Activated CD4-positive, alpha-beta T cell treated with anti-CD3 and anti-CD28 coated beads, Interleukin-10, Interleukin-2, amounts not matched to agents 100 ng/mL and 50 ng/mL, durations not matched to agents 16 hours and 8 hours (primary cell): ENCODE data around the gene ABCA13.

Experiments
- DNase-seq: peaks from one replicate; pipeline ENCODE4 v3.0.0-alpha.2; 2020

ABCA13 gene

DNA sequence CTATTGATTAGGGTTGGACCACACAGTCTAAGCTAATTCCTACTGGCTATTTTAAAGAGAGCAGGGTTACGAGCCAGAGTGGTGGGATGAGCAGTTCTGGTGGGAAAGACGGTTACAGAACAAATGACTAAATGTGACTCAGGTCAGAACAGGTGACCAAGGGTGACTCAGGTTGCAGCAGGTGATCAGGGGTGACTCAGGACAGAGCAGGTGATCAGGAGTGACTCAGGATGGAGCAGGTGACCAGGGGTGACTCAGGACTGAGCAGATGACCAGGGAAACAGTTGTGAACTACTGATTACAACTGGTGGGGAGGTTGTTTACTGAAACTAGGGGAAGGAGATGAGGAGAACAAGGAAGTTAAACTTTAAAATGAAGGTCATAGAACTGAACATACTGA is 366.3 kb downstream of the ABCA13 start:
- no peak for DNase-seq

DNA sequence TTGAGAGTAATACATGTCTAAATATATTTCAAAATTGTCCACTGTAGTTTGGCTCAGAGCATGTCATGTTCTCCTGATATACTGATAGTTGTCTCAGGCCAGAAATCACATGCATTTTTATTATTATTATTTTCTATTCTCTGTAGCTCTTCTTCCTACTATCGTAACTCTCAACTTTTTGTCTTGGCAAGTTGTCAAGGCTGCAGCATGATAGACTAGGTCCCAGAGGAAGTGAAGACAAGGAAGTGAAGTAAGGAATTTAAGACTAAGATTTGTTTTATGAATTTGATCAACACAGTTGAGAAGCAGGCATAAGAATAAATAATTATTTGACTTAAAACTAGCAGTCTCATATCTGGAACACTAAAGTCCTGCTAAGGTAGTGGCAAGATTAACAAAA is 369.5 kb downstream of the ABCA13 start:
- DNase-seq: no peak

DNA sequence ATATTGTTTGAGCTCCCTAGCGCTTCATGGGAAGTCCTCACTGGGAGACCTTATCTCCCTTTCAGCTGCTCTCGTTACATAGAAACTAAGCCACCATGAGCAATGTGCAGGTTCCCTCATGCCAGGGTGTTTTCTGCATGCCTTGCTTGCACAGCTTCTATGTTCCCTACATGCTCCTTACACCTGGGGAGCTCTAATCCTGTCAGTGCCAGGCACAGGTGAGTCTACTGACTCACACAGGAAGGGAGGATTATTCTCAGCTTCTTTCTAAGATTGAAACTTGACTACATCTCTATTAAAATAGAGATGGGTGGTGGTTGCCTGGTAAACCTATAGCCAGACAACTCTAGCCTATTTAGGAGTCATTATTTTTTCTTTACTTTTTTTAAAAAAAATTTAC is 377.4 kb downstream of the ABCA13 start:
- no peak for DNase-seq

DNA sequence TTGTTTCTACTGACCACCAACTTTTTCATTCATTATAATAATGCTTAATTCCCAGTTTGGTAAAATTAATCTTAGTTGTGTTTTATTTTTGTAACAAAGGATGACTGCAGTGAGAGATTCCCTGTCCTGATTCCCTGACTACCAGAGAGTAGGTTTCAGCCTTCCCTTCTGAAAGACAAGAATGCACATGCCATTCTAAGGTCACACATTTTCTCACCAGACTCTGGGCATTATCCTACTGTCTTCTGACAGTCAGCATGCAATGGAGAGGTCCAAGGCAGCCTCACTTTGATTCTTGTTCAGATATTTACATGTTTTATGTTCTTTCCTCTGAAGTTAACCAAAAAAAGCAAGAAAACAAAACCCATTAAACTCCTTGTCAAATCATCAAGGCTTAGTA is 380.4 kb downstream of the ABCA13 start:
- DNase-seq: no peak

DNA sequence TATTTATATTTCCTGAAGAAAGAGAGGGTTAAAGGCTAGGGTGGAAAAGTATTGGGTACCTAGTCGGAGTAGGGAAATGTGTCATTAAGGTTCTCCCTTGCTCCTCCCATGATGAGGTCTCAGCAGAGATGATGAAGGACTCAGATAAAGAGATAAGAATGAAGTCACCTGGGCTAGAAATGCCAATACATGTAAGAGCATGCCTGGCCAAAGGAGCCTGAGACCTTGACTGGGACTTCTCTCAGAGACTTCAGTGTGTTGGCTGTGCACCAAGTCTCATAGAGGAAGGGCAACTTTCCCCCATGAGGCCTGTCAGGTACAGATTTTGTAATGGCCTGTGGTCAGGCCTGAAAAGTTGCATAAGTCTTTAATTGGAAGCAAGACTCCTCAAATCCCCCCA is 392.1 kb downstream of the ABCA13 start:
- DNase-seq: no peak

DNA sequence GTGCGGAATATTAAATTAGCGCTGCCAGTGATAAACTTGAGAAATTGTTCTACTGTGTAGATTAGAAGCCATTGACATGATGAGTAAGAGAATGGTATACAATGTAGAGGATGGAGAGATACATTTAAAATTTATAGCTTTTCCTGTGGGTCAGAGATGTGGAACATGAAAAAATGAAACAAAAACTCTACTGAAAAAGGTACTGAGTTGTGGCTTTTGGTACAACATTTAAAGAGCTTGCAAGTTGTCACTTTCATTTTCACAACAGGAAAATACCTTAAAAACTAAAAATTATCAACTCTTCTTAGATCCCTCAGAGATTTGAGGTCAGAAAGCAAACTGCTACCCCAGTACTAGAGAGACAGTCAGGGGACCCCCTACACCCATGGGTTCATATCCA is 404.3 kb downstream of the ABCA13 start:
- no peak for DNase-seq

DNA sequence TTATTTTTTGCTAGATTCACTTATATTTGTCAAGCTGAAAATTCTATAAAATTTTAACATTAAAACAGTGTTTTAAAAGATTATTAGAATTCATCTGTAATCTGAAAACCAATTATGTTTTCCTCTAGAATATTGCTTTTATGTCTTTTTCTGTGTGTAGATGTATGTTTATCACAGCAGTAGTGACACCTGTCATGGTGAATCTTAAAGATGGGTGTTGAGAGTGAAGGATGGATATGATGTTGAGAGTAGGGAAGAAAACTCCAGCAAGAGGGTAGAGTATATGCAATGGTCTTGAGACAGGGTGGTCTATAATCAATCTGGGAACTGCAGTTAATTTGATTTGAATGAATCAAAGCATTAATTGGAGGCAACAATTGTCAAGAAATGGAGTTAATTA is 416.2 kb downstream of the ABCA13 start:
- no peak for DNase-seq

DNA sequence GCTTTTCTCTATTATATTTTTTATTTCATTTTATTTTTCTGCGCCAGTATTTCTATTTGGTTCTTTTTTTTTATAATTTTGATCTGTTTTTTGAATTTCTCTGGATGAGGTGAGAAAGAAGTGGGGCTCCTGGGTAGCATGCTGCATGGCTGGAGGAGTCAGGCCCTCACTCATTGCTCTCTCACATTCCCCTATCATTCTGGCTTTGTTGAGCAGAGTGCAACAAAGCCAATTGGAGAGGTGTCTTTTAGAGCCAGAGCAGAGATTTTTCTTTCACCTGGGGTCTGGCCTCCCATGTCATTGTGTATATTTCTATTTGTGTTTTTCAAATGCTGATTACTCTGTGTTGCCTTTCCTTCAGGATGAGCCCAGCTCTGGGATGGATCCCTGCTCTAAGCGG is 423.1 kb downstream of the ABCA13 start:
- no peak for DNase-seq

DNA sequence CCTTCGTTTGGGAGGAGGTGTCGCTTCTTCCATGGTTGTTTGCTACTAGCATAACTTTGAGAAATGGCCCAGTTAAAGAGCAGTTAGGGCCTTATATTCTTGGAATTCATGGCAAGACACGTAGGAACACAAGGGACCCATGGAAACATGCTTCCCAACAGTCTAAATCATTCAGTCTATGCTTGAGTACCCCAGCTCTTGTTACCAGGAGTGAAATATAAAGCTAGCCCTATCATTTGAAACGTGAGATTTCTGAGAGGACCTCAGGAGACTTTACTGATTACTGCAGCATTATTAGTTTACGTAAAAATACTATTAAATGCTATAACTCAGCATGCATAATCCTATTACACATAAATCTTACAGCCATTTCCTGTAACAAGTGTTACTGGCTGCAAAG is 424.5 kb downstream of the ABCA13 start:
- DNase-seq: no peak

DNA sequence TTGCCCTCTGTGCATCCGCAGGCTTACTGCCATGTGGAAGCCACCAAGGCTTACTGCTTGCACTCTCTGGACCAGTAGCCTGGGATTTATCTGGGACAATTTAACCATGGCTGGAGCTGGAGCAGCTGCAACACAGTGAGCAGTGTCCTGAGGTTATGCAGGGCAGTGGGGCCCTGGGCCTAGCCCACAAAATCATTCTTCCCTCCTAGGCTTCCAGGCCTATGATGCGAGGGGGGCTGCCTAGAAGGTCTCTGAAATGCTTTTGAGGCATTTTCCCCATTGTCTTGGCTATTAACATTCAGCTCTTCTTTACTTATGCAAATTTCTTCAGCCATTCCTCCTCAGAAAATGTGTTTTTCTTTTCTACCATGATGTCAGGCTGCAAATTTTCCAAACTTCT is 439.4 kb downstream of the ABCA13 start:
- no peak for DNase-seq

DNA sequence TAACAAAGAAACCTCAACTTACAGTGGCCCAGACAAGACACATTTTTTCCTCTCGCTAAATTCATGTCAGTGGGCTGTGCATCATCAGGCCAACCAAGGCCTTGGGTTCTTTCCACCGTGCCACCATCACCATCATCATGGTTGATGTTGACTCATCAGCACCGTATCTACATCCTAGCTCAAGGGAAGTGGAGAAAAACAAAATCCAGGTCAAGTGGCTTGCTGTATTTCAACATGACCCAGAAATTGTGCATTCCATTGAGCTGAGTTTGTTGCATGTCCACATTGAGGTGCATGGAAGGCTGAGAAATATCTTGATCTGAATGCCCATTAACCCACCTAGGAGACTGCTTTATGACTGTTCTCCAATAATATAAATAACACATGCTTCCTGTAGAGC is 440.7 kb downstream of the ABCA13 start:
- DNase-seq: no peak

DNA sequence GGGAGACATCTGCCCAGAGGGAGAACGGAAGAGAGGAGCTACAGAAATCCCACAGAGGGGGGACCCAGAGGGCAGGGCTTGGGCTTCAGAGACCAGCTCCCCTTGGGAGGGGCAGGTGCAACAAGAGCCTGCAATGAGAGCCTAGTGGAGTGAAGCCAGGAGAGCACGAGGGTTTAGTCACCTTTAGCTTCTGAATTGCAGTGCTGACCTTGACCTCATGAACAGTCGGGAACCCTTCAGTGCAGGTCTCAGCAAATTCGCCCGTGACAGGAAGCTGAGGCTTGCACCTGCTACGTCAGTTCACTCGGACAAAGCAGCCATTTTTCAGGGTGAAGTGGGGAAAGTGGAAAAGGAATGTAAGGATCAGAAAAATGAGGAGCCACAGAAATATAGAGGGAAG is 446.2 kb downstream of the ABCA13 start:
- no peak for DNase-seq

DNA sequence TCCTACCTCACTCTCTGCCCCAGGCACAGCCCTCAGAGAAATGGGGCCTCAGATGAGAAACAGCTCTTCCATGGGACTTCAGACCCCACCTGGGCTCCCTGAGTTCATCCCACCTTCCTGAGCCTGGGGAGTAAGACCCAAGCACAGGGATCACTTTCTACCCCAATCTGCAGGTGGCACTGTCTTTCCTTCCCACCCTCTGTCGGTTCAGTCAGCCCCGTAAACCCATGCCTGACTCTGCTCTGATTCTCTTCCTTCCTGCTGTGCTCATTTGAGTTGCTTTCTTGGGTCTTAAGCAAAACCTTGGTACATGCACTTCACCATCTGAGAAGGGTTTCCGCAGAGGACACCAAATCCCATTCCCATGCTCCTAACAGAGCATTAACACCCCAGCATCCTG is 446.7 kb downstream of the ABCA13 start:
- no peak for DNase-seq

DNA sequence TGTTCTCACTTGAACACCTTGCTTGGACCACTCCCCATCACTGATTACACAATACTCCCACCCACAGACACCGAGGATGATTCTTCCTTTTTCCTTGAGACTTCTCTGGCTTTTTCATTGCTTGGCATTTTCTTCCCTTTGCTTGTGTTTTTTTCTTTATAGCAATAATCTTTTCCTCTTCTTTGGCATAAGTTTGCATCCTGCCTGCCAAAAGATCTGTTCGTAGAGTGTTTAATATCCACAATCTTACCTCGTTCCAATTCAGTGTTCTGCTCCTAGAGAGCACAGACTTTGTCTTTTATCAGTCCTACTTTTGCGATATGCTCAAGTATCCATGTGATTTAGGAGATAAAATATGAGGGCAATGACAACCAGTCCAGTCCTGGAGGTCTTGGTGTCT is 449.8 kb downstream of the ABCA13 start:
- no peak for DNase-seq

DNA sequence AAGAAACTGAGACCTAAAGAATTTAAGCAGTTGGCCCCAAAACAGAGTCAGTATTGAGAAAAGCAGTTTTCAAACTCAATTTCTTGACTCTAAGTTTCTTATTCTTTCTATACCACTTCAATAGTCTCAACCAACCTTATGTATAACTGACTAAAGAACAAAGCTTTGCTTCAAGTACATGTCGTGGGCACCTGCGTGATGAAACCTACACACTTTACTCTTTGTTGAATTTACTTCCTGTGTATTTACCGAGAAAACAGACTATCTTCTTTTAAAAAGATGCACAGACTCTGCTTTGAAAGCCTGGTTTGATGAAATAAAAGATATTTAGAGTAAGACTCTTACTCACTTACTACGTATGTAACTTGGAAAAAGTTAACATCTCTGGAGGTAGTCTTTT is 455.9 kb downstream of the ABCA13 start:
- DNase-seq: no peak

DNA sequence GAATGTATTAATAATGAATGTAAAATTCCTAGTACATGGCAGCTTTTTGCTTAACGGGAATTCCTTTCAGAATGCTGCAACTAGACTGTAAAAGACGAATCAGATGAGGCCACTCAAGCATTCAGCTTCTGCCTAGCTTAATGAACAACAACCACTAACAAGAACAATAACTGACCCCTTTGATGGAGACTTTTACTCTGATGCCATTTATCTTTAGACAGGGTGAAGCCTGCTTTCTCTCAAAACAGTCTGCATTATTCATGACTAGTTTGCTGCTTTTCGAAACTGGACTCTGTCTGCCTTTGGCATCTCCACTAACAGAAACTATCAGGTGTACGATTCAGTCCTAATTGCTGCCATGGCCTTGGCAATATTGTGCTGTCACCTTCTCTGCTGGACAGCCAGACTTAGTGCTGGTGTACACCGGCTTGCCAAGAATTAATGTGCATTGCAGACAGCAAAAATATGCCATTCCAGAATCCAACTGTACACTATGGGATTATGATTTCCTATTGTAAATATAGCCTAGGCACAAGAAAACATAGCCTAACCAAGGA is 457.6 kb downstream of the ABCA13 start:
- DNase-seq: no peak

DNA sequence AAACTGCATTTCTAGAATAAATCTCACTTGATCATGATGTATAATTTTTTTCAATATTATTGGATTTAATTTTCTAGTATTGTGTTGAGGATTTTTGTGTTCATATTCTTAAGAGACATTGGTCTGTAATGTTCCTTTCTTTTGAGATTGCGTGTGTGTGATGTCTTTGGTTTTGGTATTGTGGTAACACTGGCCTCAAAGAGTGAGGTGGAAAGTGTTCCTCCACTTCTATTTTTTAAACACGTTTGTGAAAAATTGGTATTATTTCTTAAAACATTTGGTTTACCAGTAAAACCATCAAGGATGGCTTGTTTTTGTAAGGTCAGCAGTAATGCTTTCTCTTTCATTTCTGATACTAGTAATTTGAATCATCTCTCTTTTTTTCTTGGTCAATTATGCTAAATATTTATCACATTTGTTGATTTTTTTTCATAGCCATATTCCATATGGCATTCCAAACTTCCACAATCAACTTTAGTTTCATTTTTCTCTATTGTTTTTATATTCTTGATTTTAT is 462.9 kb downstream of the ABCA13 start:
- peak; percentile 26 for DNase-seq

DNA sequence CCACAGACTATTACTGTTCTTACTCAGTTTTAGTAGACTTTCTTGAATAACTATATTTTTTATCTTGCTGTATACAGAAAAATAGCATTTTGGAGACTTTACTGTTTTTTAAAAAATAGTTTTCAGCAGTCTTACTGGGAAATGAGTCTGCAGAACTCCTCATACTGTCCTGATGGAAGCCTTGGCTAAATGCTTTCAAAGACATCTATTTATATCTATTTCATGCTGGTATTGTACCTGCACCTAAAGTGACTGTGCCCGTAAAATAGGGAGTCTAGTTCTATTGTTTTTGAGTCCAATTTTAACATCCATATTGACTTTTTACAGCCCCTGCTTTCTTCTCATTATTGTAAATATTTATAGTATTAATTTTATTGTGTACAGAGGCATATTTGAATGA is 464.5 kb downstream of the ABCA13 start:
- no peak for DNase-seq

DNA sequence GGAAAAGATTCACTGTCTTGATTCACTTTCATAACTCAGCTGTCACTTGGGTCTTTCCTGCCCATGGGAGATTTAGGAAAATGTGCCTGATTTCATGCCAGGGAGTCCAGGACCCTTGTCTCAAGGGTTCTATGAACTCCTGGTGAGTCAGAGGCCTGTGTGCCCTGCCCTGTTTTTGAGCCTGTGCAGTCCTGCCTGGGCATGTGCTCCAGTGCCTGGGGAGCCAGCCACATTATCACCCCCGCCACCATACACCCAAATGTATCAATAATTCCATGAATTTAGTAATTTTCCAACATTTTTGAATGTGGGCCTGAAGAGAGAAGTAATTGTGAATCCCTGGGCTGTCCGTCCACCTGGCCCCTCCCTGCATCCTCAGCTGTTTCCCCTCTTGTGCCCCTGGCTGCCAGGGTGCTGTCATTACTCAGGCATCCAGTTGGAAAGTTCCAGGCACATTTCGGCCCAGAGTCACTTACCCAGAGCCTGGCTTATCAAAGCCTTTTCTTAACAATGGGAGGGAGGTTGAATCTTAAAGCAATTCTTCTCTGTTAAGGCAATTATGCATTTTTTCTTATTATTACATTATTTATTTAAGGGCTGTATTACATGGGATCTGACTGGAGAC is 465.2 kb downstream of the ABCA13 start:
- no peak for DNase-seq

DNA sequence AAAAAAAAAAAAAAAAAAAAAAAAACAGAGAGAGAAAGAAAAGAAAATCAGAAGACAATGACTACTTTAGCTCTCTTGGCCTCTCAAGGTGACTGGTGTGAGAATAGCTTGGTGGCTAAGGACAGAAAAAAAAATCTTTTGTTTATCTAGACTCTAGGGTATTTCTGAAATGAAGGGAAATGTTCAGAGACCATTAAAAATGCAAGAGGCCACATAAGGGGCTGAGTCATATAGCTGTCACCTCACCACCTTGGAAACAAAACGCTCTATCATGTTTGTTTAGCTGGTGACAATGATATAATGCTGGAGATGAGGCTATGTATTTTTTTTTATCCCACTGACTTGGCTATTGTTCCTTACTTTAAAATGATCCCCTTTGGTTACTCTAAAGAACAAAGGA is 466.1 kb downstream of the ABCA13 start:
- peak; percentile 25 for DNase-seq

DNA sequence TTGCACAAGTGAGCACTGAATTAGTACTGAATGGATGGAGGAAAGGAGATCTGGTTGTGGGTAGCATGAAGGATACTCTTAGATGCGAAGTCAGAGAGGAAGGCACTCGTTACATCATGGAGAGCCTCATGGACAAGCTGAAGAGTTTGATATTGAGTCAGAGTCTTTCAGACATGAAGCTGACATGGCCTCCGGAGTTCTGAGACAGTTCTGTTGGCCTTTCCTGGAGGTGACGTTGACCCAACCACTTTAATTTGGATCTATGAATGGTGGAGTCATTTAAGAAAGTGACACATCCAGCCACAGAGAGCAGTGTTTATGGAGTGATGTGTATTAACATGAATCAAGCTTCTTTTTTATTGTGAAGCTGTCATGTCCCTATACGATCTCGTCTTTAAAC is 466.8 kb downstream of the ABCA13 start:
- no peak for DNase-seq

DNA sequence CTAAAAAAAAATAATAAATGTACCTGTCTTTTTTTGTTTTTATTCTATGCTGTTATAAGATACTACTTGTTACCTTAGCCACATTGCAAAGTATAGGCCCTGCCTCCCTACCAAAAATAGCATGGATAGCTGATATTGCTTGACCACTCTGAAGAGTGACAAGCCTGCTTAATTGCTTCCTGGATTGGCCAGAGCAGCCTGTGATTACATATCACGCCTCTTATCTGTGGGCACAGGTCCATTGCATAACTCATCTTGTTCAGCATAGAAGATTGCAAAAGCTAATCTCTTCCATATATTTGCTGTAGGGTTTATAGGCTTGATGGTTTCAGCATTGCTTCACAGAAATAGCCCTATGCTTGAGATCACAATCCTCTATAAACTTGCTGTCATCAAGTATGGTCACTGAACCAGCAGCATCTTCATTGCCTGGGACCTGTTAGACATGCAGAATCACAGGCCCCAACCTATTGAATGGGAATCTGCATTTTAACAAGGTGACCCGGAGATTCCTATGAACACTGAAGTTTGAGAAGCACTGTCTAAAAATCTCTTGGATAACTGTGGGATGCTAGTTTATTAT is 472.3 kb downstream of the ABCA13 start:
- DNase-seq: no peak

DNA sequence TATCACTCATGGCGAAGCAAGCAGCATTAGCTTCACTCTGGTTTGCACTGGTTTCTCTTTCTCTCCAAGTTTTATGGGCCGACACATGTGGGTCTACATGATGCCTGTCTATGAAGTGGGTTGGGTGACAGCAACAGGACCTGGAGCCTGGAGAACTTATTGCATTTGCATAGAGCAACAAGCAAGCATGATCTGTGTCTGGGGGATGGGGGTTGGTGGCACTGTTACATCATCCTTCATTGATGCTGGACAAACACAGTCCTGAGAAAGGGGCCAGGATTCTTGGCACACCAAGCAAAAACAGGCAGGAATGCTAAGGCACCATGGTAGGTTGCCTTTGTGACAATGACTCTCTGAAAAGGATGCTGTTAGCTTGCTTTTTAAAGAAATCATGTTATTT is 486.9 kb downstream of the ABCA13 start:
- DNase-seq: no peak

DNA sequence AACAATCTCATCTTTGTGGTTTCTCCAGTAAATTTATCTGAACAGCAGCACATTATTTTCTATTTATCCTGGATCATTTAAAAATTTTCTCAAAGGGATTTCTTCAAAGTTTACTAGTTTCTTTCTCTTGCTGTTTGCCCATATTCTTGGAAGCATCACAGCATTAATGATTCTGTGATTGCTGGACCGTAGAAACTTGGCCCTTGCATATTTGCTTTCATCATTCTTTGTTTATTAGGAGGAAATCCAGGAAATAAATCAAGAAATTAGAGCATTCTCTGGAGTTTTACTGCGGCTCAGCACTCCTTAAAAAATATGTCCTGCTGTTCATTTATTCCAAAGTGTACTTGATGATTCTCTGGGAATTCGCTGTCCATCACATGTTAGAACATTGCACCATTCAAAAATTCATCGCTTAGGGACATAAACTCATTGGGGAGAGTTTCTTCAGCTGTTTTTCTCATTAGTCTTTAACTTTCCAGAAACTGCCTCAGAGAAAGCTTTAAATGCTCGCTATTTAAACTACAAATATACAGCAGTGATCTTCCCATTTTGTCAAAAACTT is 489.1 kb downstream of the ABCA13 start:
- no peak for DNase-seq

DNA sequence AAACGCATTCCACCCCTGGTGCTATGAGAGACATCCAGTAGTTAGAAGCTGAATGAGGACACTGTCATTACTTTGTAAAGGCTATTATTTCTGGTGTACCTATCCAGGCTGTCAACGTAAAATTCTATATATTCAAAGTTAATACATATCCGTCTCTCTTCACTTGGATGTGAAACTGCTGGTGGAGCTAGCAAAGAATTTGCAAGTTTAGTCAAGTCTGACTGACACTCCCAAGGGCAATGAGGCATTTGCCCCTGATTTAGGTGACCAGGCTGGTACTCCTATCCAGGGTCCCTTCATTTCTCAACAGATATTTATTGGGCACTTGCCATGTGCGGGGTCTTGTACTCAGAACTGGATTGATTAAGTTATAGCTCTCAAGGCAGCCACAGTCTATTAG is 493.0 kb downstream of the ABCA13 start:
- DNase-seq: no peak
